ENCODE data around the gene PAK1.

Gene PAK1

DNA sequence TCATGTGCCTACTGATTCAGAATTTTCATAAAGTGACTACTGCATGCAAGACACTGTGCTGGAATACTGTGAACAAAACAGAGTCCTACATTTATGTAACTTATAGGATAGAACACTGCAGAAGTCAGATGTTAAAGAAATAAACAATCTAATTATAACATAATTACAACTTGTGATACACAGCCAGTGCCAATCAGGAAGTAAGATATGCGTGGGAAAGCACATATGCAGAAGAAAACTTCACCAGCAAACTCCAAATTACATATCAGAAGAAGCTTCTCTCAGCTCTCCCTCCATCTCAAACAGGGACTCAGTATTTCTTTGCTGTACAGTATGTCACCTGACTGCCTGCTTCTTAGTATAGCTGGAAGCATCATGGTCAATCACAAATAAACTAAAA, 37.4 kb downstream of the PAK1 start:
- DNase-seq (ENCODE audit: low read depth in 2 of 2): no peak

- no peak for DNase-seq (ENCODE audit: low read depth in 2 of 2)
Observed at GRCh38 chr11:77435972-77436371, 37.9 kb downstream of the PAK1 start.

DNA sequence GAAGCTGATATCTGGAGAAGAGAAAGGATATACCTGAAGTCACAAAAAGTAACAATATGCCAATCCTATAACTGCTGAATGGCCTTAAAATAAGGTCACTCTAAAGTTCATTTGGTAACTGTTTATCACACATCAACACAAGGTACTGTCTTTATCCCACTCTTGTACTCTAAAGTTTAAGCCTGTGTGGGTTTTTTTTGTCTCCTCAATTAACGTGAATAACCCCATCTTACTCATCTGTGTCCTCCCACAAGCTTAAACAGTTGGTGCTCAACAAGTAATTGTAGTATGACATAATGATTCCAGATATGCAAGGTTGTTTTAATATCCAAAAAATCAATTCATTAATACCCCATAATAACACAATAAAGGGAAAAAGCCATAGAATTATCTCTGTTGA, 42.1 kb downstream of the PAK1 start:
- no peak for DNase-seq (ENCODE audit: low read depth in 2 of 2)

DNA sequence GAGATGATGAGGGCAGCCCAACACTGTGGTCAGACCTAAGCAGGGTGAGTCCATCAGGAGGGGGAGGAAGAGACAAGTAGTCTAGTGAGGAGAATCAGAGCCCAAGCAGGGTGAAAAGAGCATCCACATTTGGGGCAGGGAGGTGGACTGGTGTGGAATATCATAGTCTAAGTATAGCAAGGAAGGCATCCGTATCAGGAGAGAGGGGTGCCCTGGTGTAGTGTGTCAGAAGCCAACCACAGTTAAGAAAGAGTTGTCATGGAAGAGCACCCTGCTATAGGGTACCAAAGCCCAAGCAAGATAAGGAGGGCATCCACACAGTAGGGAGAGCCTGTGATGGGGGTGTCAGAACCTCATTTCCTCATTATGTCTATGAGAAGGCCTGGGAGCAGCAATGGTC, 45.3 kb downstream of the PAK1 start:
- no peak for DNase-seq (ENCODE audit: low read depth in 2 of 2)

DNA sequence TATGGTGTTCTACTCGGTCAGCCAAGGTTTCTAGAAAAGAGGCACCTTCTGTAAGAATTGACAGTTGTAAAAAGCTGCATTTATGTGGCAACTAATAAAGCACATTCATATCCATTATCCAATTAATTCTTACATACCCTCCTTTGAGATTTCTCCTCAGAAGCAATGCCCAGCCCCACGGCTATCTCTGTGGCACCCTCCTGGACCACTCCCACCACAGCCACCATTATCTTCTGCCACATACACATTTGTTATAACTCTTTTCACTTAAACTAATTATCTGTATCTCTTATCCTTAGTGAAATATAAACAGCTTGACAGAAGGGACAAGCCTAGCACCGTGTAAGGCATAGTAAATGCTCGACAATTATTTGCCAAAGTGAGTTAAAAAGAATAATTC, 48.5 kb downstream of the PAK1 start:
- DNase-seq (ENCODE audit: low read depth in 2 of 2): no peak

DNA sequence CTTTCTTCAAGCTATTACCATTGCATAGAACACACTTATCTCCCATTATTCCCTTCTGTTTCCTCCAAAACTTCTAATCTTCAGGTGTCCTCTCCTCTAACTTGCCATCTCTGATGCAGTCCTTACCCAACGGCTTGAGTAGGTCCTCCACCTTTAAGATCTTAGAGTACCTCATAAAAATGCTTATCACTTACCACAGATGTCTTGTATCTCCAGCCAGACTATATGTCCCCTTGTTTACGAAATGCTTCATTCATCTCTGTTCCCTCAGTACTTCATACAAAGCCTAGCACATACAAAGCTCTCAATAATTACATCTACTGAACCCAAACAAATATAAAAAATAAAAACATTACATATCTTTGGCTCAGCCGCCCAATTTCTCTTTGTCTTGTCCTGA, 49.2 kb downstream of the PAK1 start:
- DNase-seq (ENCODE audit: low read depth in 2 of 2): no peak

- DNase-seq (ENCODE audit: low read depth in 2 of 2): no peak
Observed at GRCh38 chr11:77423624-77424023, 50.3 kb downstream of the PAK1 start.

DNA sequence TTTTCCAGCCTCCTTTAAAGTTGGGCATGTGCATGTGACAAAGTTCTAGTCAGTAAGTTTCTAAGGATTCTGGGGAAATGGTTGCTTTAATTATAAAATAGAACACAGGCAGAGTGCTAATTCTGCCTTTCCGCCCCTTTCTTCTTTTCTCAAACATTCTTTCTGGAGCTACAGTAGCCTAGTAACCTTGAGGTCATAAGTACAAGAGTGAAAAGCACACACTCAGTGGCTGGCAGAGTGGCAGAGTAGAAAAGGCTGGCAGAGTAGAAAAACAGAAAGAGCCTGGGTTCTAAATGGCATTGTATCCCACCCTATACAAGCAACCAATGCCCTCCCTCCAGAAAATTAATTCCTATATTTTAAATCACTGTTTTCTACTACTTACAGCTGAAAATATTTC, 51.2 kb downstream of the PAK1 start:
- no peak for DNase-seq (ENCODE audit: low read depth in 2 of 2)

DNA sequence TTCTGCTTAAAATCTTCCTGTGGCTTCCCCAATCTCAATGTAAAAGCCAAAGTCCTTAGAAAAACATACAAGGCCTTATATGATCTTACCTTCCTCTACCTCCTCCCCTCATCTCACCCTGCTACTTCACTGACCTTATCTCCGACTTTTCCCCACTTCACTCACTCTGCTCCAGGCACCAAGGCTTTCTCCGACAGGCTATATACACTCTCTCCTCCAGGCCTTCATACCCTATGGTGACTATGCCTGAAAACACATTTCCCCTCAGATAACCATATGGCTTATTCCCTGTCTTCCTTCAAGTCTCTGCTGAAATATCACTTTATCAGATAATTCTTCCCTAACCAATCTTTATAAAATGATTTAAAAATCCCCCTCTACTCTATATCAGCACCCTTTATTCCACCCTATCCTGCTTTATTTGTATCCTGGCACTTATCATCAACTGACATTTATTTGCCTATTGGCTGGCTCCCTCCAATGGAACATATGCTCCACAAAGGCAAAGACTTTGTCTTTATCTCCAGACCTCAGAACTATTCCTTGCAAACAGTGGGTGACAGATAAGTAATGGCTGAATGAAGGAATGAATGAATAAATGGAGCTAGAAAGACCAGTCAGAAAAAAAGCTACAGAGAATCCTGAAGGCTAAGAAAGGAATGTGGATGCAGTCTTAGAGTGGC, 52.7 kb downstream of the PAK1 start:
- DNase-seq (ENCODE audit: low read depth in 2 of 2): no peak

- no peak for DNase-seq (ENCODE audit: low read depth in 2 of 2)
Observed at GRCh38 chr11:77418971-77419597, 54.8 kb downstream of the PAK1 start.

DNA sequence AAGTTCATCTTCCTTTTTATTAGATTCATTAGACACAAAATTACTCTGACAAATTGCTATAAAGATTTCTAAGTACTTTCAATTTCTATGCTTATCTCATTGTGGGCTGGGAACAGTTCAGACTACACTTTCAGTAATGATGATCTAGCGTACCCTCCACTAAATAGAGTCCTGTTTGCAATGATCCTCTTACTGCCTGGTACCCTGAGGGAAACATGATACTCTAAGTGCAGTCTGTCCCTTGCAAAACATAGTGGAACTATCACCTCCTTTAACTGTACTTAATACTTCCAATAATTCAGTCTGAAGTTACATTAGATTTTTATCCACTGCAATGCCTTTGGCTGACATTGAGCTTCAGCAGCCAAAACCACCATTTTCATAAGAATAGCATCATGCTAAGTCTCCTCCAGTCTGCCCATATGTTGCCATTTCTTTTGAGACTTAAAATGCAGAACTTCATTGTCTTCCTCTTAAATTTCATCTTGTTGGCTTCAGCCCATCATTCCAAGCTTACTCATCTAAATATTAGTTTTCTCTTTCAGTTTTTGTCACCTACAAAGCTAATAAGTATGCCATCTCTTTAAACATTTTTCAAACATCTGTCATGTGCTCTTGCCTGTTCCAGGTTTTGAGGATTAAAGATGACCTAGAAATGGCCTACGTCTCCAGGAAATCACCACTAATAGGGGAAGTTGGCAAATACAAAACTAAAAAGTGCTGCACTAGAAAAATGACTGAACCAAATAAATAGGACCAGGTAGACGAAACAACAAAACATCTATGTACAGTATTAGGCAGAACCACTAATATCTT, 55.5 kb downstream of the PAK1 start:
- DNase-seq (ENCODE audit: low read depth in 2 of 2): no peak

GRCh38 chr11:77416357-77416756, 57.5 kb downstream of the PAK1 start:
- DNase-seq (ENCODE audit: low read depth in 2 of 2): no peak

GRCh38 chr11:77413850-77414460, 59.9 kb downstream of the PAK1 start:
- DNase-seq (ENCODE audit: low read depth in 2 of 2): no peak

DNA sequence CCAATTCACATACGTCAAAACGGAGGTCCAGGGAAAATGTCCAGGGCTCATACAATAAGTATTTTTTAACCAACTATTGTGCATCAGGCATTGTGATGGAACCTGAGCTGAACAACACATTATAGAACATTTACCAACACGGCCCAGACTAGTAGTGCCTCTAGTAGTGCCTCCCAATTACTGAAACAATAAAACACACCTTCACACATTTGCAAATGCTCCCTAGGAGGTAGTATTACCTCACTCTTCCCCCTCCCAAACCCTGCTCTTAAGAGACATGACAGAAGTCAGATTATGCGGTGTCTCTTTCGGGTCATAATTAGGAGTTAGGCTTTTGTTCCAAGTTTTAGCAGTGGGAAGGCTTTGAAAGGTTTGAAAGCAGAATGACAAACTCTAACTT, 61.1 kb downstream of the PAK1 start:
- no peak for DNase-seq (ENCODE audit: low read depth in 2 of 2)

DNA sequence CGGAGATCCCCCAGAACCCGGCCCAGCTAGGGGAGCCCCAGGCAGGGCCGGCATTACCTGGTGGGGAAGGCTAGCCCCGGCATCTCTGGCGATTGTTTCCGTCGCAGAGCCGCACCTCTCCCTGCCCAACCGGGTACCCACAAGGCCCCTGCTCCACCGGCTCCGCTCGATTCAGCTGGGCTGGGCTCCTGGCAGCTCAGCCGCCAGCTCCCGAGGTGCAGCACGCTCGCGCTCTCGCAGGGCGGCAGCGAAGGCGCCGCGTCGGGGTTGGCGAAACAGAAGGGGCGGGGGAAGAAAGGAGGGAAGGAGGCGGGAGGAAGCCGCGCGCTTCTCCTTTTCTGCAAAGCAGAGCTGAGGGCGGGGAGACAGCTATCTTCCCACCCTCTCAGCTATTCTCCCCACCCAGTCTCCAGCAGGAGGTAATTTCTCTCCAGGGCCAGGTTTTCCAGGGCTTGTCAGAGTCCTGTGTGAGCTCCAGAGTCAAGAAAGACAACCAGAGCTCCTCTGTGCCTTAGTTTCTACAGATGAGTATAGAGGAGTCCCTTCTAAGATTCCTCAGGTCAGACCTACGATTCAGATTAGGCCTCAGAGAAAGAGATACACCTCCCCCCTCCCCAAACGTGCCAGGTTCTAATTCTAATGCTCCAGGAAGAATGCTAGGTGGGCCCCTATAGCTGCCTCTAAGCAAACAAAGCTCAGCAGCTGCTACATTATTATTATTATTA, 62.0 kb downstream of the PAK1 start:
- DNase-seq (ENCODE audit: low read depth in 2 of 2): peak; percentile 47 to 59

DNA sequence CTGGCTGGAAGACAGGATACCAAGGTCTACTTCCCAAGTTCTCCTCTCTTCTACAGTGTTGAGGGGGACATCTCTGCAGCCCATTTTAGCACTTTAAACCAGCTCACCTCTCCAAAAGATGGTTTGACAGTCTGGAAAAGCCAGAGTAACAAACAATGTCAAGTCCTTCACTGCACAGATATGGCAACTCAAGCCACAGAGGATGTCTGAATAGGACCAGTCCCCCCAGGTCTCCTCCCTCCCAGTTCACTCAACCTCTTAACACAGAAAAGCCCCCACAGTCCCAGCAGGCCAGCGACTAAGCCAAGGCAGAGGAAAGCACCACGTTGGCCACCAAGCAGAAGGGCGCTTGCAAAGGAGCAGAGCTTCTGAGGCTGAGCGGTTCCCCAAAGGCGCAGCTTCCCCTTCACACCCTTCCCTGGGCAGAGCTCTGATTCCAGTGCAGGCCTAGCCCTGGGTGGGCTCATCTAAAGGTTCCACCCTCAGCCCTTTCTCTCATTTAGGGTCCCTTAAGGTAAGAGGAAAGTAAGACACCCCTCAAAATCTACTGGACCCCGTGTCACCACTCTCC, 62.7 kb downstream of the PAK1 start:
- DNase-seq (ENCODE audit: low read depth in 2 of 2): no peak

DNA sequence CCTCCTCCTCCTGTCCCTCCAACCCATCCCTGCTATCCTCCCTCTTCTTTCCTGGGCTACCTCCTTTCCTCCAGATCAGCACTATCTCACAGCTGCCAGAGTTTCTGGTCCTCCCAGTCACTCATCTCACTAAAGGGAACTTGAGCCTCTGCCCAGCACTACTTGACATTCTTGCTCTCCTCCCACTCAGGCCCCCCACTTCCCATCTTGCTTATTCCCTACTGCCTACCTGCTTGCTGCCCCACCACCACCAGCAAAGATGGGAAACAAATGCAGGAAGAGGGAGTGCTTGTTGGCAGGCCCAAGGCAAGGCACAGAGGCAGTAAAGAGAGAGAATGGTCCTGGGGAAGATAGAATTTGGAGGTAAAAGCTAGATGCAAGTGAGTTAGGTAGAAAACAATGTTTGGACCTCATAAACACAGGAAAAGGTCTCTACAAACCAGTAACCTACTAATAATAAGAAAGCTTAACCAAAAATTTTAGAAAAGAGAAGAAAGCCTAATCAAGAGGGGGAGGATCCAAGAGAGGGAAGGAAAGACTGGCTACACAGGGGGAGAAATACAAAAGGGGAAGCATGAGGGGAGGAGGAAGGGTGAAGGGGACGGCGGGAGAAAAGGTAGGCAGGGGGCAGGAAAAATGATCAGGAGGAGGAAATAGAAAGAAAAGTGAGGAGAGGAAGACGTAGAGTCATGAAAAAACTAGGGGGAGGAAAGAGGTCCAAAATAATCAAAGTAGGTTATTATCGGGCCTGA, 63.6 kb downstream of the PAK1 start:
- no peak for DNase-seq (ENCODE audit: low read depth in 2 of 2)

GRCh38 chr11:77409046-77409445, 64.8 kb downstream of the PAK1 start:
- no peak for DNase-seq (ENCODE audit: low read depth in 2 of 2)

DNA sequence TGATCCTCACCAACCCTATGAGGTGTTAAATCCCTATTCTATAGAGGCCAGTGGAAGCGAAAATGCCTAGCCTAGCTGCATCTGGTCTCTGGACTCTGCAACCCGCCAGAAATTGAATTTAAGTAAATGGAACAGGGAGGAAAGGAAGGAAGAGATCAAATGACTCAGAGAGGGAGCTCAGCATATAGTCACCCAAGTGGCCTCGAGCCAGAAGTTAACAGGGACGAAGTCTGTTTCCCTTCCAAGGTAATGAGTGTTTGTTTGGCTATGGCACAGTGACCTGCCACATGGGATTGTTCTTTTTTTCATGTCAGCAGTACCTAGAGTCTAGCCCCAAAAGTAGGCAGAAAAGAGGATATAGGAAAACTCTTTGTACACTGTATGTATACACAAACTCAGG, 66.3 kb downstream of the PAK1 start:
- DNase-seq (ENCODE audit: low read depth in 2 of 2): no peak

GRCh38 chr11:77406396-77406795, 67.5 kb downstream of the PAK1 start:
- DNase-seq (ENCODE audit: low read depth in 2 of 2): no peak

DNA sequence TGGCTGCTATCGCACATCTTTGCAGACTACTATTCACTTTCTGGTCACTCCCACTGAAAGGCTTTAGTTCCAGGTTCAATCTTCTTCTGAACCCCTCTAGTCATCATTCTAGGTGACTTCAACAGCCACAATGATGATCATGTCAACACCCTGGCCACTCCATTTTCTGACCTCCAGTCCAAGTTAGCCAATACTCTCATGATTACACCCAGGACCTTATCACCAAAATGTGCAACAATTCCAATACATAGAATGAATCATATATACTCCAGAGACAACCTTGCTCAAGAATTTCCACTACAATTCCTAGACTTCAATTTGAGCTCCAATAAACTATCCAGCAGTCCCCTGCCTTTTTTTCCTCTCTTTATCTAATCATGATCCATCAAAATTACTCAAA, 70.7 kb downstream of the PAK1 start:
- no peak for DNase-seq (ENCODE audit: low read depth in 2 of 2)

All from stimulated activated CD8-positive, alpha-beta memory T cell treated with anti-CD3 and anti-CD28 coated beads, Interleukin-7, amount 100 ng/mL, for 1 hour (primary cell).